ENCODE data around the gene SLC47A1.
A peak's percentile ranks its signal among the peaks of the same experiment; 100 is the strongest.

Gene SLC47A1

GRCh38 chr17:19531780-19532501 is 1.7 kb upstream of the SLC47A1 start:
- H3K4me3 ChIP-seq (replicated peaks; ENCODE audit: low read depth, low read length): no peak overlapping the region
- peak; percentile 22 for DNase-seq (ENCODE audit: low read depth)
- no peak for TF ChIP-seq CTCF (IDR thresholded peaks at IDR 0.05; ENCODE audit: low read length, missing control alignments)

- TF ChIP-seq CTCF (IDR thresholded peaks at IDR 0.05; ENCODE audit: low read length, missing control alignments): no peak
Observed at GRCh38 chr17:19533036-19533717, 477 bp upstream of the SLC47A1 start.

DNA sequence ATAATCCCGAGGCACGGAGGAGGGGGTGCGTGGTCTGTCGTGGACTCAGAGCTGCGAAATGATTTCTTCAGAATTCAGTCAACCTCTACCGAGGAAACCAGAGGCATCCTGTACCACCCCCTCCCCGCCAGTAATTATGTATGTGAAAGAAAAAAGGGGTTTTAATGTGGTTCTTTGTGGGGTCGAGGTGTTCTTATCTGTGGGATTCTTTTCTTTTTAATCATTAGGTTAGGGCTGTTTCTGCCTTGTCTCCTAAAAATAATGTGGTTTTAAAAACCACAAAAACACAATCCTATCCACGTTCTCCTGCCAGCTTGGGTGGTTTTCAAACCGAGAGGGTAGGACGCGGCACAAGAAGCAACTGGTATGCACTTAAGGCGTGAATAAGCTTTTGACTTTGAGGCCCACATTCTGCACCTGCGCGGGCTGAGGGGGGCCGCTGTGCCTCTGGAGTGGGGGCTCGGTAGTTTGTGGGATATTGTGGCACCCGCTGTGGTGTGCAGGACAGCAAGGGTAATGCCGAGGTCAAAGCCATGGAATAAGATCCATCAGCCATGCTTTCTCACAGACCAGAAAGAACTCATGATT is 1.0 kb downstream of the SLC47A1 start:
- peak; percentile 16 for DNase-seq (ENCODE audit: low read depth)
- no peak for TF ChIP-seq CTCF (IDR thresholded peaks at IDR 0.05; ENCODE audit: low read length, missing control alignments)

More at GRCh38 chr17:19533036-19533717, 477 bp upstream of the SLC47A1 start:
- no peak for DNase-seq (ENCODE audit: low read depth)
- H3K4me3 ChIP-seq (replicated peaks; ENCODE audit: low read depth, low read length): peak overlapping the region; percentile 55

GRCh38 chr17:19537111-19537510 is 3.5 kb downstream of the SLC47A1 start:
- H3K4me3 ChIP-seq (replicated peaks; ENCODE audit: low read depth, low read length): no peak overlapping the region
- no peak for TF ChIP-seq CTCF (IDR thresholded peaks at IDR 0.05; ENCODE audit: low read length, missing control alignments)
- DNase-seq (ENCODE audit: low read depth): no peak

More for the DNA sequence above, 1.0 kb downstream of the SLC47A1 start:
- peak overlapping the region; percentile 55 for H3K4me3 ChIP-seq (replicated peaks; ENCODE audit: low read depth, low read length)

DNA sequence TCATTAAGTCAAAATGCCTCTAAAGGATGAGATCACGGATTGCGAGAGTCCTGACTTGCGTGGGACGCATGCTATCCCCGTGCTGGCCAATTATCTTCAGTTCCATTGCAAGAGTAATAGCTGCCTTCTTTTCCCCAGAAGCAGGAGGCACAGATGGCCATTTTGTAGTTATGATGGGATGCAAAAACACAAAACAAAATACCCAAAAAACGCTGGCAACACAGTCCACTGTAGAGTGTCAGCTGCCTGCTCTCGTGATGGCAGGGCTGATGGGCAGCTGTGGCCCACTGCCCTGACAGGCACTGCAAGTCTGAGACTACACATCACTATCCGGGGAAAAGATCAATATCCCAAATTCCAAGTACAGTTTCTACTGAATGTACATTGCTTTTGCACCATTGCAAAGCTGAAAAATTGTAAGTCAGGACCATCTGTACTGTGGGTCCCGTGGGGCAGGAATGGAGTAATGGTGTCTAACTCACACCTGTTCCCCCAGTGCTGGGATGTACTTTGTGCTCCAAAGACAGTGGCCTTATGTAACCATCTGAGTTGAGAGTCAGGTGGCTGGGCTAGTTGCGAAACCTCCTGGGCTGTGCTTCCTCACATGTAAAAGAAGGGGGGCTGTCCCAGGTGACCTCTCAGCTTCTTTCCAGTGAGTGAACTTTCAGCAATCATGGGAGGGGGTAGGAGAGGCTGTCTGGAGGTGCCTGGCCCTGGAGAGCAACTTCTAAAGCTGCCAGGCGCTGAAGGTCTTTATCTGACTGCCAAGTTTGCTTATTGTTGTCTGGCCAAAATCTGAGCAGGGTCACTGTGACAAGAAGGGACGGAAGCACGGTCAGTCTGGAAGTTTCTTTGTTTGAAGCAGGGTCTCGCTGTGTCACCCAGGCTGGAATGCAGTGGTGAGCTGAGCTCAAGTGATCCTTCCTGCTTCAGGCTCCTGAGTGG is 4.7 kb downstream of the SLC47A1 start:
- no peak for TF ChIP-seq CTCF (IDR thresholded peaks at IDR 0.05; ENCODE audit: low read length, missing control alignments)
- DNase-seq (ENCODE audit: low read depth): no peak
- H3K4me3 ChIP-seq (replicated peaks; ENCODE audit: low read depth, low read length): no peak overlapping the region

GRCh38 chr17:19539040-19539399 is 5.4 kb downstream of the SLC47A1 start:
- DNase-seq (ENCODE audit: low read depth): no peak
- H3K4me3 ChIP-seq (replicated peaks; ENCODE audit: low read depth, low read length): no peak overlapping the region
- no peak for TF ChIP-seq CTCF (IDR thresholded peaks at IDR 0.05; ENCODE audit: low read length, missing control alignments)

Measured in fibroblast of pulmonary artery (primary cell).